ENCODE data around the gene SCN1A.

Gene SCN1A

GRCh38 chr2:166128156-166128505, 311 bp upstream of the SCN1A start:
- H3K4me3 ChIP-seq (ENCODE audit: low read depth, low read length): no peak overlapping the region
- no peak for DNase-seq (ENCODE audit: low read depth)
- TF ChIP-seq CTCF (conservative IDR thresholded peaks at IDR 0.05; ENCODE audit: low read depth, low read length): no peak

- DNase-seq (ENCODE audit: low read depth): peak; percentile 52
- TF ChIP-seq CTCF (conservative IDR thresholded peaks at IDR 0.05; ENCODE audit: low read depth, low read length): no peak
- H3K4me3 ChIP-seq (ENCODE audit: low read depth, low read length): no peak overlapping the region
Observed at GRCh38 chr2:166126007-166126639, 1.7 kb downstream of the SCN1A start.

- DNase-seq (ENCODE audit: low read depth): no peak
- H3K4me3 ChIP-seq (ENCODE audit: low read depth, low read length): no peak overlapping the region
- TF ChIP-seq CTCF (conservative IDR thresholded peaks at IDR 0.05; ENCODE audit: low read depth, low read length): no peak
Observed at GRCh38 chr2:166125557-166125956, 2.3 kb downstream of the SCN1A start.

- H3K4me3 ChIP-seq (ENCODE audit: low read depth, low read length): no peak overlapping the region
- no peak for TF ChIP-seq CTCF (conservative IDR thresholded peaks at IDR 0.05; ENCODE audit: low read depth, low read length)
- DNase-seq (ENCODE audit: low read depth): no peak
Observed at GRCh38 chr2:166118180-166118579, 9.6 kb downstream of the SCN1A start.

GRCh38 chr2:166117491-166117890, 10.3 kb downstream of the SCN1A start:
- TF ChIP-seq CTCF (conservative IDR thresholded peaks at IDR 0.05; ENCODE audit: low read depth, low read length): no peak
- peak; percentile 9 for DNase-seq (ENCODE audit: low read depth)
- no peak overlapping the region for H3K4me3 ChIP-seq (ENCODE audit: low read depth, low read length)

- no peak for DNase-seq (ENCODE audit: low read depth)
- no peak for TF ChIP-seq CTCF (conservative IDR thresholded peaks at IDR 0.05; ENCODE audit: low read depth, low read length)
- H3K4me3 ChIP-seq (ENCODE audit: low read depth, low read length): no peak overlapping the region
Observed at GRCh38 chr2:166115589-166115988, 12.2 kb downstream of the SCN1A start.

- no peak for TF ChIP-seq CTCF (conservative IDR thresholded peaks at IDR 0.05; ENCODE audit: low read depth, low read length)
- H3K4me3 ChIP-seq (ENCODE audit: low read depth, low read length): no peak overlapping the region
- no peak for DNase-seq (ENCODE audit: low read depth)
Observed at GRCh38 chr2:166112193-166112605, 15.6 kb downstream of the SCN1A start.

All from choroid plexus epithelial cell (primary cell).